SKM-1 treated with dmso at 0.1 percent for 144 hours (cell line): Measurements from ENCODE around the gene TEX44.
"Not testable (repeated sequence)": the region's sequence is repeated elsewhere in the genome, so short reads cannot be mapped to it uniquely, and the experiment has no call there.

ENCODE experiments used
- DNase-seq: peaks from one replicate; lab custom pipeline; 2025; ENCODE audit not compliant: unreplicated experiment; lab: John Stamatoyannopoulos, UW

TEX44 gene

GRCh38 chr2:231570915-231571314 lies 21.7 kb upstream of the TEX44 start:
- not testable (repeated sequence) for DNase-seq

- no peak for DNase-seq
Observed at GRCh38 chr2:231571661-231572191, 20.9 kb upstream of the TEX44 start.

GRCh38 chr2:231573096-231573495 lies 19.6 kb upstream of the TEX44 start:
- no peak for DNase-seq

GRCh38 chr2:231573698-231574421 lies 18.8 kb upstream of the TEX44 start:
- no peak for DNase-seq

- DNase-seq, result no peak
Observed at GRCh38 chr2:231575612-231576256, 16.9 kb upstream of the TEX44 start.

GRCh38 chr2:231576465-231576864 lies 16.2 kb upstream of the TEX44 start:
- no peak for DNase-seq

- DNase-seq, result not testable (repeated sequence)
Observed at GRCh38 chr2:231578655-231579054, 14.0 kb upstream of the TEX44 start.

- DNase-seq, result no peak
Observed at GRCh38 chr2:231579560-231579959, 13.1 kb upstream of the TEX44 start.

- DNase-seq, result no peak
Observed at GRCh38 chr2:231581328-231581727, 11.3 kb upstream of the TEX44 start.

- no peak for DNase-seq
Observed at GRCh38 chr2:231583982-231584381, 8.7 kb upstream of the TEX44 start.

- DNase-seq, result not testable (repeated sequence)
Observed at GRCh38 chr2:231587744-231588143, 4.9 kb upstream of the TEX44 start.

GRCh38 chr2:231589656-231590055 lies 3.0 kb upstream of the TEX44 start:
- no peak for DNase-seq

- no peak for DNase-seq
Observed at GRCh38 chr2:231590614-231591013, 2.0 kb upstream of the TEX44 start.

- DNase-seq, result no peak
Observed at GRCh38 chr2:231593666-231594065, 1.0 kb downstream of the TEX44 start.

- DNase-seq, result no peak
Observed at GRCh38 chr2:231597014-231597611, 4.4 kb downstream of the TEX44 start.

- no peak for DNase-seq
Observed at GRCh38 chr2:231597627-231598026, 5.0 kb downstream of the TEX44 start.

- no peak for DNase-seq
Observed at GRCh38 chr2:231600619-231601355, 8.1 kb downstream of the TEX44 start.

GRCh38 chr2:231601356-231602229 lies 8.9 kb downstream of the TEX44 start:
- DNase-seq, result peak; percentile 65

- DNase-seq, result no peak
Observed at GRCh38 chr2:231602859-231603467, 10.3 kb downstream of the TEX44 start.

- DNase-seq, result no peak
Observed at GRCh38 chr2:231604101-231604684, 11.5 kb downstream of the TEX44 start.
